Transverse colon (tissue), 4 donors: ENCODE data around the gene TNRC6C. TPM values are rescaled to one million over a fixed set of nuclear protein-coding genes. Genes with fewer than 3 reads are reported as not detected.
A peak's percentile ranks its signal among the peaks of the same experiment; 100 is the strongest.
"Not testable (repeated sequence)": the region's sequence is repeated elsewhere in the genome, so short reads cannot be mapped to it uniquely, and the experiment has no call there.

Experiments used
- DNase-seq: peaks from one replicate; pipeline ENCODE4 v3.0.0-alpha.2; 2019
- H3K27ac ChIP-seq, 4 donors: fragments of 200-600 bp; sonication (generic); 2 replicates each; pipeline ENCODE4 v1.5.1; 2016 to 2018; ENCODE audit warnings: inconsistent platforms in 4 of 4
- H3K27me3 ChIP-seq: fragments of 200-600 bp; sonication (generic); 2 replicates; pipeline ENCODE4 v1.5.1; 2017; ENCODE audit warnings: inconsistent platforms
- H3K36me3 ChIP-seq, 4 donors: fragments of 200-600 bp; sonication (generic); 2 replicates each; pipeline ENCODE4 v1.5.1; 2017 to 2019; ENCODE audit warnings: inconsistent platforms in 4 of 4
- H3K4me1 ChIP-seq, 4 donors: fragments of 200-600 bp; sonication (generic); 2 replicates each; pipeline ENCODE4 v1.5.1; 2017 to 2020; ENCODE audit warnings: inconsistent platforms in 4 of 4
- H3K4me3 ChIP-seq, 4 donors: fragments of 200-600 bp; sonication (generic); 1 replicate in 1 of 4; 2 replicates in 3 of 4; pipeline versions ENCODE4 v1.5.1 to v1.6.1; 2017 to 2019; ENCODE audit warnings: inconsistent platforms in 4 of 4
- H3K9me3 ChIP-seq, 2 donors: fragments of 200-600 bp; sonication (generic); 2 replicates each; pipeline ENCODE4 v1.5.1; 2017 to 2019; ENCODE audit warnings: inconsistent platforms in 2 of 2
- CTCF ChIP-seq, 5 experiments: fragments of 200-600 bp in 3 of 5; fragments of 450-650 bp in 2 of 5; sonication (generic) in 3 of 5; IDR thresholded peaks; 1 replicate in 2 of 5; 2 replicates in 3 of 5; pipeline ENCODE4 v1.5.1; 2016 to 2017; ENCODE audit warnings: antibody characterized with exemption in 5 of 5, inconsistent platforms in 3 of 5, mild to moderate bottlenecking in 2 of 5, moderate library complexity in 1 of 5
- EP300 ChIP-seq: sonication (generic); formaldehyde crosslinking; IDR thresholded peaks from one replicate; pipeline ENCODE4 v1.6.1; 2017; ENCODE audit warnings: antibody characterized with exemption, low read depth
- POLR2A ChIP-seq: fragments of 450-650 bp; IDR thresholded peaks from one replicate; pipeline ENCODE4 v1.6.1; 2016; ENCODE audit warnings: antibody characterized with exemption, mild to moderate bottlenecking, moderate library complexity
- POLR2AphosphoS5 ChIP-seq, 3 donors: sonication (generic); formaldehyde crosslinking; IDR thresholded peaks; one replicate each; pipeline ENCODE4 v1.6.1; 2016; ENCODE audit warnings: antibody characterized with exemption in 3 of 3
- WGBS, 2 donors: methylation state at CpG; one replicate each; pipeline ENCODE4 v1.1.5; 2018; ENCODE audit warnings: low coverage in 1 of 2; 5-methylcytosine and 5-hydroxymethylcytosine counted together
- in situ Hi-C, 4 donors: fragments of 200-750 bp; cut with MboI; loops; one replicate each; pipeline versions ENCODE4 v1.15.0 to v1.15.1; 2017; ENCODE audit warnings: low sequenced_read_pairs in 3 of 4, low pct_ligation_motif_present in 1 of 4, low pct_unique_long_range_greater_than_20kb in 1 of 4
- intact Hi-C: fragments of 100-400 bp; cut with DNase I; formaldehyde crosslinking; loops from one replicate; pipeline ENCODE4 v1.15.1; 2023; ENCODE audit warnings: low total_unique reads
- total RNA-seq, 4 donors: library from RNA; depleted of rRNA; stranded (reverse); fragments of >200 nt; gene quantifications; one replicate each; pipeline ENCODE4 v1.1.0, GENCODE V29; 2016

TNRC6C gene
- total RNA-seq, 4 donors from 2014 or later = 7.5 to 16.9 (median 9.9) TPM

- intact Hi-C loops (loop anchor here (5.0 to 10.0 kb wide), 2 partner anchors 62 to 140 kb away; no protein-coding TSS in a partner anchor), in situ Hi-C loops (loop anchor here in 3 of 4 donors (10.0 kb wide), 2 partner anchors 60 to 130 kb away; no protein-coding TSS in a partner anchor)
- WGBS, 2 donors = 83 to 90% methylated on average over 6 to 27 of the region's 28 CpGs
- Histone ChIP-seq H3K4me1 (peaks cover 0 to 14% (median 11%) of the 10 kb centered on the region in 4 donors), H3K9me3 (no peaks in the 10 kb centered on the region), H3K4me3 (no peak overlapping the region), H3K27me3 (no peaks in the 10 kb centered on the region), H3K27ac (no peak overlapping the region), H3K36me3 (no peaks in the 10 kb centered on the region)
- no peak for DNase-seq
- TF ChIP-seq EP300 = no peak
- TF ChIP-seq POLR2A = no peak
- TF ChIP-seq CTCF (IDR thresholded peaks at IDR 0.05) = no peak
- no peak for TF ChIP-seq POLR2AphosphoS5 (IDR thresholded peaks at IDR 0.05)
Observed at GRCh38 chr17:78114831-78115723, 156.6 kb downstream of the TNRC6C start.

DNA sequence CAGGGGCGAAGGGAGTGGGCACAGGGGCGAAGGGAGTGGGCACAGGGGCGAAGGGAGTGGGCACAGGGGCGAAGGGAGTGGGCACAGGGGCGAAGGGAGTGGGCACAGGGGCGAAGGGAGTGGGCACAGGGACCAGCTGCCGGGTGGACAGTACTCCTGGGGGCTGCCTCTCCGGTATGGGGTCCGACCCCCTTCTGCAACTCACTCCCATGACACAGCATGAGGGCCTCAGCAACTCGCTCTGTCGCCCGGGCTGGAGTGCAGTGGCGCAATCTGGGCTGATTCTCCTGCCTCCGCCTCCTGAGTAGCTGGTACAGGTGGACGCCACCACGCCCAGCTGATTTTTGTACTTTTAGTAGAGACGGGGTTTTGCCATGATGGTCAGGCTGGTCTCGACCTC, 157.3 kb downstream of the TNRC6C start:
- H3K36me3 ChIP-seq = not testable (repeated sequence)

GRCh38 chr17:78116411-78116810, 157.9 kb downstream of the TNRC6C start:
- Histone ChIP-seq H3K4me1 (peaks cover 0 to 14% (median 11%) of the 10 kb centered on the region in 4 donors), H3K4me3 (no peak overlapping the region), H3K27me3 (no peaks in the 10 kb centered on the region), H3K27ac (no peak overlapping the region), H3K9me3 (no peaks in the 10 kb centered on the region), H3K36me3 (no peaks in the 10 kb centered on the region)
- DNase-seq = no peak
- WGBS, 2 donors = 93% methylated on average over 9 of the region's 9 CpGs; no CpG with 5 or more reads in 1 of the 2 donors
- in situ Hi-C loops (loop anchor here in 3 of 4 donors (10.0 kb wide), 2 partner anchors 58 to 128 kb away; no protein-coding TSS in a partner anchor), intact Hi-C loops (loop anchor here (10.0 kb wide), 1 partner anchor 138 kb away; no protein-coding TSS in a partner anchor)
- TF ChIP-seq EP300 (no peak), POLR2AphosphoS5 (IDR thresholded peaks at IDR 0.05) (no peak)

More for the DNA sequence above, 157.3 kb downstream of the TNRC6C start:
- WGBS, 2 donors = 94% methylated on average over 15 of the region's 18 CpGs; no CpG with 5 or more reads in 1 of the 2 donors
- H3K4me1 ChIP-seq = peaks cover 0 to 14% (median 11%) of the 10 kb centered on the region in 4 donors
- H3K4me3 ChIP-seq, H3K9me3 ChIP-seq, H3K27ac ChIP-seq, H3K27me3 ChIP-seq, DNase-seq: not testable (repeated sequence)
- in situ Hi-C loops = loop anchor here in 3 of 4 donors (10.0 kb wide), 2 partner anchors 59 to 129 kb away; no protein-coding TSS in a partner anchor
- intact Hi-C loops = loop anchor here (10.0 kb wide), 1 partner anchor 139 kb away; no protein-coding TSS in a partner anchor

DNA sequence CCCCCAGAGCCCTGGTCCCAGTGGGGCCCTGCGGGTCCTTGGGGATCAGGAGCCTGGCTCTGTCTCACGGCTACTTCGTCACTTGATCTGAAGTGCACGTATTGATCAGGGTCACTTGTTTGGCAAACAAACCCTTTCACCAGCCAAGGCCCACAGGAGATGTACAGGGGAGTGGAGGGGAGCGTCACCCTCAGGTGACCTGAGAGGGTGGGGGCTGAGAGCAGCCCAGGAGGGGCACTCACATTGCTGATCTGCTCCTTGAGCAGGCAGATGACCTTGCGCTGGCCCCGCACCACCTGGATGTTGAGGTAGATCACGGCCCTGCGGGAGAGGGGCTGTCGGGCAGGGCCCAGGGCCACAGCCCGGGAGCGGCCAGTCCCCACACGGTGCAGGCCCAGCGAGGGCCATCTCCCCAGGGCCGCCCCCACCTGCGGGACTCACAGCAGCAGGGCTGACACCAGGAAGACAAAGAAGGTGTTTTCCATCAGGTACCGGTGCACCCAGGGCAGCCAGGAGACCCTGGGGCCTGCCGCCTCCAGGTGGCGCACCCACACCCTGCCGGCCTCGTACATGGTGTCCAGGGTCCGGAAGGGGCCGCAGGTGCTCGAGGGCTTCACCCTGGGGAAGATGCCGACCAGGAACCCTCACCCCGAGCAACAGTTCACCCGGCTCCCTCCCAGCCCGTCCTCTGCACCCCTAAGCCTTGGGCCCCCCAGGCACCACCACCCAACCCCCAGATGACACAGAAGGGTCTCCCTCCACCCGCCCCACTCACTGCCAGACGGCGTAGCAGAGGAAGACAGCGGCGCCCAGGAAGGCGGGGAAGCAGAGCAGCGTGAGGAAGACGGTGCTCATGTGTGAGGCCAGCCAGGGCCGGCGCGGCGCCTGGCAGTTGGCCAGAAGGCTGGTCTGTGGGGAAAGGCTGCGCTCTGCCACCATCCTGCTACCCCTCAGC, 158.8 kb downstream of the TNRC6C start:
- Histone ChIP-seq H3K4me1 (peaks cover 0 to 14% (median 12%) of the 10 kb centered on the region in 4 donors), H3K27ac (no peak overlapping the region), H3K9me3 (no peaks in the 10 kb centered on the region), H3K27me3 (no peaks in the 10 kb centered on the region), H3K36me3 (peaks cover 0 to 3% (median 0%) of the 10 kb centered on the region in 4 donors), H3K4me3 (no peak overlapping the region)
- intact Hi-C loops (loop anchor here (10.0 kb wide), 1 partner anchor 137 kb away; no protein-coding TSS in a partner anchor), in situ Hi-C loops (loop anchor here in 3 of 4 donors (10.0 kb wide), 2 partner anchors 57 to 127 kb away; no protein-coding TSS in a partner anchor)
- peak; percentile 30 to 64 (median 55) for TF ChIP-seq CTCF (IDR thresholded peaks at IDR 0.05)
- no peak for TF ChIP-seq POLR2AphosphoS5 (IDR thresholded peaks at IDR 0.05)
- DNase-seq = peak; percentile 53
- 56% methylated on average over 39 of the region's 41 CpGs; no CpG with 5 or more reads in 1 of the 2 donors for WGBS, 2 donors
